Measurements from ENCODE around the gene MYD88. TPM values are rescaled to one million over a fixed set of nuclear protein-coding genes. Genes with fewer than 3 reads are reported as not detected.
A peak's percentile ranks its signal among the peaks of the same experiment; 100 is the strongest.

MYD88 gene
- total and polyA plus RNA-seq, 7 experiments from 2014 or later = 35.2 to 108 (median 52.8) TPM

DNA sequence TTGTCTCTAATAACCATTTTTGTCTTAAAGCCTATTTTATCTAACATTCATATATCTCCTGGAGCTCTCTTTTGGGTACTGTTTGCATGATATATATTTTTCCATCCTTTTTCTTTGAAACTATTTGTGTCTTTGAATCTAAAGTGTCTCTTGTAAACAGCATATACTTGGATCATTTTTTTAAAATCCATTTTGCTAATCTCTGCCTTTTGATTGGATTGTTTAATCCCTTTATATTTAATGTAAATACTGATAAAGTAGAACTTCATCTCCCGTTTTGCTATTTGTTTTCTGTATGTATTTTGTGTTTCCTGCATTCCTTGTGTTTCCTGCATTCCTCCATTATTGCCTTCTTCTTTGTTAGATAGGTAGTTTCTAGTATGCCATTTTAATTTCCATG is 32.9 kb upstream of the MYD88 start:
- H3K27ac Mint-ChIP-seq = no peak overlapping the region
- H3K36me3 Mint-ChIP-seq = peaks cover 0 to 12% (median 8%) of the 10 kb centered on the region in 5 donors
- intact Hi-C loops (cut with micrococcal nuclease) = no loop called here
- no peak overlapping the region for H3K4me3 ChIP-seq (ENCODE audit: low read length)
- no peak overlapping the region for H3K4me3 Mint-ChIP-seq
- ATAC-seq = no peak
- peaks cover 0 to 20% (median 0%) of the 10 kb centered on the region in 5 donors for H3K27me3 Mint-ChIP-seq
- no peaks in the 10 kb centered on the region for H3K36me3 ChIP-seq (ENCODE audit: control insufficient read depth in 2 of 3, insufficient read depth in 3 of 3, low read length in 3 of 3)
- no peaks in the 10 kb centered on the region for H3K9me3 ChIP-seq (ENCODE audit: control insufficient read depth in 2 of 3, low read length in 3 of 3)
- POLR2A ChIA-PET = interaction anchor here (0.6 kb wide), 1 partner anchor 40 kb away, joined by 6 read pairs; no protein-coding TSS in a partner anchor
- no peak for DNase-seq
- H3K4me1 Mint-ChIP-seq = peaks cover 0 to 8% (median 0%) of the 10 kb centered on the region in 7 donors
- H3K27ac ChIP-seq (ENCODE audit: low read depth, low read length) = no peak overlapping the region
- H3K9me3 Mint-ChIP-seq = peaks cover 0 to 16% (median 6%) of the 10 kb centered on the region in 11 donors
- CTCF ChIA-PET = no interaction called here
- H3K4me1 ChIP-seq (ENCODE audit: control insufficient read depth in 2 of 2, insufficient read depth in 2 of 2, low read length in 2 of 2) = no peaks in the 10 kb centered on the region
- H3K27me3 ChIP-seq (ENCODE audit: control insufficient read depth in 2 of 2, insufficient read depth in 2 of 2, low read length in 2 of 2) = no peaks in the 10 kb centered on the region

- DNase-seq (no peak), ATAC-seq (no peak)
- H3K27ac ChIP-seq (ENCODE audit: low read depth, low read length) = no peak overlapping the region
- no peak overlapping the region for H3K4me3 Mint-ChIP-seq
- no peaks in the 10 kb centered on the region for H3K9me3 ChIP-seq (ENCODE audit: control insufficient read depth in 2 of 3, low read length in 3 of 3)
- H3K9me3 Mint-ChIP-seq = peaks cover 0 to 16% (median 6%) of the 10 kb centered on the region in 11 donors
- ChIA-PET CTCF (no interaction called here), POLR2A (interaction anchor here (1.0 kb wide), 1 partner anchor 8 kb away, joined by 3 read pairs; no protein-coding TSS in a partner anchor)
- H3K4me1 ChIP-seq (ENCODE audit: control insufficient read depth in 2 of 2, insufficient read depth in 2 of 2, low read length in 2 of 2) = no peaks in the 10 kb centered on the region
- H3K36me3 ChIP-seq (ENCODE audit: control insufficient read depth in 2 of 3, insufficient read depth in 3 of 3, low read length in 3 of 3) = no peaks in the 10 kb centered on the region
- H3K4me3 ChIP-seq (ENCODE audit: low read length) = no peak overlapping the region
- H3K27me3 Mint-ChIP-seq = peaks cover 0 to 18% (median 0%) of the 10 kb centered on the region in 5 donors
- no peaks in the 10 kb centered on the region for H3K27me3 ChIP-seq (ENCODE audit: control insufficient read depth in 2 of 2, insufficient read depth in 2 of 2, low read length in 2 of 2)
- intact Hi-C loops (cut with micrococcal nuclease) = no loop called here
- peaks cover 0 to 12% (median 8%) of the 10 kb centered on the region in 5 donors for H3K36me3 Mint-ChIP-seq
- no peak overlapping the region for H3K27ac Mint-ChIP-seq
- H3K4me1 Mint-ChIP-seq = peaks cover 0 to 8% (median 0%) of the 10 kb centered on the region in 7 donors
Measured at GRCh38 chr3:38107911-38108648, 30.4 kb upstream of the MYD88 start.

DNA sequence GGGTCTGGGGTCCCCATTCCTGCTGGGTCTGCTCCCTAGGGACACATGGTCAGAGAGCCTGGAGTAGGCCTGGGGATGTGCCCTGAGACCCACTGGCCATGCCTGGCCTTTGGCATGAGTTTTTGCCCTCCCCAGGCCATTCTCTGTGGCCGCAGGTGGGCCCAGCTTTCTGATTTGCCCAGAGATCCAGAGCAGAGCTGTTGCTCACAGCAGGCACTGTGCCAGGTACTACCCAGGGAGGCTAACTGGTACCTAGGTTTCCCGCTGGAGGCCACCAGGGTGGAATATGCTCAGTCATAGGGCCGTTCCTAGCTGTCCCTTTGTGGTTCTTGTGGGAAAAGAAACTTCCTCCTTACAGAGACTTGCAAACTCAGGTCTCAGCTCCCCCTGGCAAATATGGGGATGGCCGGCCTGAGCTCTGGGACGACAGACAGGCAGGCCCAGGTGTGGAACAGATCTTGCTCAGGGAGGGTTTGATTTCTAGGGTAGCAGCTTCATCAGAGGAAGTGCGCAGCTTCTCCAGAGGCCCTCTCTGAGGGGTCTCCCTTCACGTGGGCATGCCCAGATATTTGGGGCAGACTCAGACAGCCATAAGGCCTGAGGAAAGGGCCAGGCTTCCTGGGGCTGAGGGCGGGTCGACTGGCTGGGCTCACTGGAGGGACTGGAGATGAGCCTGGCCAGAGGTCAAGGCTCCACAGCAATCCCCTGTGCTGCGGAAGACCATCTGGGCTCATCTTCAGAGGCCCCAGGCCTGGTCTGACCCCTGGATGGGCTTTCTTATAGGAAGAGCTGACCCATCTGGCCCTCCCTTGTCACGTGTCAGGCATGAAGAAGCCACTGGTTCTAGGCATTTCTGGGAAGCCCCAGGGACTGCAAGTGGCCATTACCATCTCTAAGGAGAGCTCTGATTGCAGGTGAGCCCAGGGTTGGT is 29.5 kb upstream of the MYD88 start:
- CTCF ChIA-PET = no interaction called here
- Mint-ChIP-seq H3K4me1 (peaks cover 0 to 8% (median 0%) of the 10 kb centered on the region in 7 donors), H3K9me3 (peaks cover 0 to 16% (median 6%) of the 10 kb centered on the region in 11 donors), H3K27ac (no peak overlapping the region), H3K27me3 (peaks cover 0 to 11% (median 0%) of the 10 kb centered on the region in 5 donors), H3K36me3 (peaks cover 0 to 11% (median 8%) of the 10 kb centered on the region in 5 donors), H3K4me3 (no peak overlapping the region)
- Histone ChIP-seq H3K36me3 (ENCODE audit: control insufficient read depth in 2 of 3, insufficient read depth in 3 of 3, low read length in 3 of 3) (no peaks in the 10 kb centered on the region), H3K27ac (ENCODE audit: low read depth, low read length) (no peak overlapping the region), H3K4me3 (ENCODE audit: low read length) (no peak overlapping the region), H3K27me3 (ENCODE audit: control insufficient read depth in 2 of 2, insufficient read depth in 2 of 2, low read length in 2 of 2) (no peaks in the 10 kb centered on the region), H3K4me1 (ENCODE audit: control insufficient read depth in 2 of 2, insufficient read depth in 2 of 2, low read length in 2 of 2) (no peaks in the 10 kb centered on the region), H3K9me3 (ENCODE audit: control insufficient read depth in 2 of 3, low read length in 3 of 3) (no peaks in the 10 kb centered on the region)
- POLR2A ChIA-PET = no interaction called here
- peak; percentile 49 for ATAC-seq
- intact Hi-C loops (cut with micrococcal nuclease) = no loop called here
- DNase-seq = no peak

GRCh38 chr3:38109580-38110313 is 28.7 kb upstream of the MYD88 start:
- ChIA-PET POLR2A (no interaction called here), CTCF (no interaction called here)
- Histone ChIP-seq H3K27me3 (ENCODE audit: control insufficient read depth in 2 of 2, insufficient read depth in 2 of 2, low read length in 2 of 2) (no peaks in the 10 kb centered on the region), H3K4me1 (ENCODE audit: control insufficient read depth in 2 of 2, insufficient read depth in 2 of 2, low read length in 2 of 2) (no peaks in the 10 kb centered on the region), H3K4me3 (ENCODE audit: low read length) (no peak overlapping the region), H3K9me3 (ENCODE audit: control insufficient read depth in 2 of 3, low read length in 3 of 3) (no peaks in the 10 kb centered on the region), H3K27ac (ENCODE audit: low read depth, low read length) (no peak overlapping the region), H3K36me3 (ENCODE audit: control insufficient read depth in 2 of 3, insufficient read depth in 3 of 3, low read length in 3 of 3) (no peaks in the 10 kb centered on the region)
- Mint-ChIP-seq H3K27ac (no peak overlapping the region), H3K9me3 (peaks cover 0 to 13% (median 8%) of the 10 kb centered on the region in 11 donors), H3K4me3 (no peak overlapping the region), H3K36me3 (peaks cover 0 to 11% (median 8%) of the 10 kb centered on the region in 5 donors), H3K4me1 (peaks cover 0 to 9% (median 0%) of the 10 kb centered on the region in 7 donors), H3K27me3 (peaks cover 0 to 8% (median 0%) of the 10 kb centered on the region in 5 donors)
- no peak for ATAC-seq
- intact Hi-C loops (cut with micrococcal nuclease) = no loop called here
- DNase-seq = no peak

- ChIA-PET CTCF (no interaction called here), POLR2A (no interaction called here)
- Mint-ChIP-seq H3K9me3 (peaks cover 0 to 7% (median 4%) of the 10 kb centered on the region in 11 donors), H3K27me3 (peaks cover 0 to 3% (median 0%) of the 10 kb centered on the region in 5 donors), H3K36me3 (peaks cover 0 to 5% (median 3%) of the 10 kb centered on the region in 5 donors), H3K4me1 (peaks cover 0 to 9% (median 0%) of the 10 kb centered on the region in 7 donors), H3K27ac (peak overlapping the region in 1 of 9 donors; percentile 9), H3K4me3 (no peak overlapping the region)
- Histone ChIP-seq H3K9me3 (ENCODE audit: control insufficient read depth in 2 of 3, low read length in 3 of 3) (no peaks in the 10 kb centered on the region), H3K4me3 (ENCODE audit: low read length) (no peak overlapping the region), H3K27ac (ENCODE audit: low read depth, low read length) (no peak overlapping the region), H3K36me3 (ENCODE audit: control insufficient read depth in 2 of 3, insufficient read depth in 3 of 3, low read length in 3 of 3) (no peaks in the 10 kb centered on the region), H3K27me3 (ENCODE audit: control insufficient read depth in 2 of 2, insufficient read depth in 2 of 2, low read length in 2 of 2) (no peaks in the 10 kb centered on the region), H3K4me1 (ENCODE audit: control insufficient read depth in 2 of 2, insufficient read depth in 2 of 2, low read length in 2 of 2) (no peaks in the 10 kb centered on the region)
- ATAC-seq (no peak), DNase-seq (no peak)
- intact Hi-C loops (cut with micrococcal nuclease) = no loop called here
Measured at GRCh38 chr3:38110314-38111050, 28.0 kb upstream of the MYD88 start.

- CTCF ChIA-PET = no interaction called here
- Histone ChIP-seq H3K4me1 (ENCODE audit: control insufficient read depth in 2 of 2, insufficient read depth in 2 of 2, low read length in 2 of 2) (no peaks in the 10 kb centered on the region), H3K4me3 (ENCODE audit: low read length) (no peak overlapping the region), H3K27me3 (ENCODE audit: control insufficient read depth in 2 of 2, insufficient read depth in 2 of 2, low read length in 2 of 2) (no peaks in the 10 kb centered on the region), H3K36me3 (ENCODE audit: control insufficient read depth in 2 of 3, insufficient read depth in 3 of 3, low read length in 3 of 3) (no peaks in the 10 kb centered on the region), H3K27ac (ENCODE audit: low read depth, low read length) (no peak overlapping the region), H3K9me3 (ENCODE audit: control insufficient read depth in 2 of 3, low read length in 3 of 3) (no peaks in the 10 kb centered on the region)
- peaks cover 0 to 9% (median 0%) of the 10 kb centered on the region in 7 donors for H3K4me1 Mint-ChIP-seq
- ATAC-seq (no peak), DNase-seq (no peak)
- H3K27ac Mint-ChIP-seq = peak overlapping the region in 1 of 9 donors; percentile 62
- H3K4me3 Mint-ChIP-seq = no peak overlapping the region
- POLR2A ChIA-PET = no interaction called here
- intact Hi-C loops (cut with micrococcal nuclease) = no loop called here
- no peaks in the 10 kb centered on the region for H3K36me3 Mint-ChIP-seq
- H3K27me3 Mint-ChIP-seq = no peaks in the 10 kb centered on the region
- H3K9me3 Mint-ChIP-seq = peaks cover 0 to 3% (median 0%) of the 10 kb centered on the region in 11 donors
Measured at GRCh38 chr3:38111201-38111600, 27.3 kb upstream of the MYD88 start.
